ENCODE data around the gene RHO. TPM values are rescaled to one million over a fixed set of nuclear protein-coding genes. Genes with fewer than 3 reads are reported as not detected.
A peak's percentile ranks its signal among the peaks of the same experiment; 100 is the strongest.

RHO gene
- polyA plus RNA-seq, 1 of the 3 experiments (the other 2 are of a cell fraction): not detected

DNA sequence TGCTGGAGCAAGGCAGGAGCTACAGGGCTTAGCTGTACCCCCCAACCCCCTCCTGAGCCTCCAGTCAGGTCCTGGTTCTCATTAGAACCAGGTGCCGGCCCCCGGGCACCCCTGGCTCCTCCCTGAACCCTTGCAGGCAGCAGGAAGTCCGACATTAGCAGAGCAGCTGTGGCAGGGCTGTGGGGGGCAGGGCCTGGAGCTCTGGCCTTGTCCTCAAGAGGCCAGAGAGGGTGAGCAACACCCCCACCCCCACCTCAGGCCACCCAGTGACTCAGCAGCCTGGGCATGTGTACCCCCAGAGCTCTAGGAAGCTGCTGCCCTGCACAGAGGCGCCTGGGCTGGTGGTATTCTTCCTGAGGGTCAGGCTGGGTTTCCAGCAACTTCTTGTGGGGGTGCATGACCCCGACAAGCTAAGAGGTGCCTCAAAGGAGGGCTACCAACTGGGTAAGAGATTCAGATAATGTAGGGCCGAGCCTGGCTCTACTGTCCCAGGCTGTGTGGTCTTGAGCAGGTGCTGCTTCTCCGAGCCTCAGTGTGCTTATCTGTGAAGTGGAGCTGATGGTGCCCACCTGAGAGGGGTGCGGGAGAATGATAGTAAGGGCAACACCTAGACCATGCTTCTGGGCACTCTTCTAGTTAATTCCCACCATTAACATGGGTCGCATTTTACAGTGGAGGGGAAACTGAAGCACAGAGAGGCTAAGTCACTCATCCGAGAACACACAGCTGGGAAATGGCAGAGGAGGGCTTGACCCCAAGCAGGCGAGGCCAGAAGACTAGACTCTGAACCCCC, 30.5 kb downstream of the RHO start (continued):
- TF ChIP-seq, protein P1, sequence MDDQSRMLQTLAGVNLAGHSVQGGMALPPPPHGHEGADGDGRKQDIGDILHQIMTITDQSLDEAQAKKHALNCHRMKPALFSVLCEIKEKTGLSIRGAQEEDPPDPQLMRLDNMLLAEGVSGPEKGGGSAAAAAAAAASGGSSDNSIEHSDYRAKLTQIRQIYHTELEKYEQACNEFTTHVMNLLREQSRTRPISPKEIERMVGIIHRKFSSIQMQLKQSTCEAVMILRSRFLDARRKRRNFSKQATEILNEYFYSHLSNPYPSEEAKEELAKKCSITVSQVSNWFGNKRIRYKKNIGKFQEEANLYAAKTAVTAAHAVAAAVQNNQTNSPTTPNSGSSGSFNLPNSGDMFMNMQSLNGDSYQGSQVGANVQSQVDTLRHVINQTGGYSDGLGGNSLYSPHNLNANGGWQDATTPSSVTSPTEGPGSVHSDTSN (IDR thresholded peaks at IDR 0.05): peak; percentile 45
- TF ChIP-seq TCF12 (IDR thresholded peaks at IDR 0.05): peak; percentile 96
- TF ChIP-seq RFX5 (IDR thresholded peaks at IDR 0.05; ENCODE audit: low read length): no peak

DNA sequence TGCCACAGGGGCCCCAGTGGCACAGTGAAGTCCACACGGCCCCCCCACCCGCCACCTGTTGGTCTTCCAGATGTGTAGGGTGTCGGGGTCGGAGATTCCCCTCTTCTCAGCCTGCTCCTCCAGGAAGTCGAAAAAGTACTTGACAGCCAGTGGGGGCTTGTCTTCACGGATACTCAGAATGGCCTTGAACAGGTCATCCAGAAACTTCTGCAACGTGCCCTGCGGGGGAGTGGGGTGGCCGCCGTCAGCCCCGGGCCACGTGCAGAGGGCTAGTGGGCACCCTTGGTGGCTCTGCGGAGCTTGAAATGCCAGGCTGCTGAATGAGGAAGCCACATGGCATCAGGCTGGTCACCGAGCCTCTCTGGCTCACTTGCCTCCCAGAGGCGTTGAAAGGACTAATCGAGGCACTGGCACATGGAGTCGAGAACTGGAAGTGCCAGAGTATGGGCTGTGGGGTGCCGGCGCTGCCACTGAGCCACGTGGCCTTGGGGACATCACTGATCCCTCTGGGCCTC, 31.2 kb downstream of the RHO start:
- WGBS (ENCODE audit: low lambda C conversion rate): 100% methylated on average over 2 of the region's 20 CpGs
- DNase-seq: no peak
- TF ChIP-seq, protein P2, sequence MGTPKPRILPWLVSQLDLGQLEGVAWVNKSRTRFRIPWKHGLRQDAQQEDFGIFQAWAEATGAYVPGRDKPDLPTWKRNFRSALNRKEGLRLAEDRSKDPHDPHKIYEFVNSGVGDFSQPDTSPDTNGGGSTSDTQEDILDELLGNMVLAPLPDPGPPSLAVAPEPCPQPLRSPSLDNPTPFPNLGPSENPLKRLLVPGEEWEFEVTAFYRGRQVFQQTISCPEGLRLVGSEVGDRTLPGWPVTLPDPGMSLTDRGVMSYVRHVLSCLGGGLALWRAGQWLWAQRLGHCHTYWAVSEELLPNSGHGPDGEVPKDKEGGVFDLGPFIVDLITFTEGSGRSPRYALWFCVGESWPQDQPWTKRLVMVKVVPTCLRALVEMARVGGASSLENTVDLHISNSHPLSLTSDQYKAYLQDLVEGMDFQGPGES (IDR thresholded peaks at IDR 0.05; ENCODE audit: low read depth, low read length): no peak
- TF ChIP-seq TCF12 (IDR thresholded peaks at IDR 0.05) (no peak), TEAD4 (IDR thresholded peaks at IDR 0.05; ENCODE audit: borderline replicate concordance, insufficient read depth) (no peak), TAF1 (IDR thresholded peaks at IDR 0.05; ENCODE audit: borderline replicate concordance, low read depth, low read length) (no peak), NRF1 (IDR thresholded peaks at IDR 0.05; ENCODE audit: low read depth, low read length) (no peak), POLR2AphosphoS5 (IDR thresholded peaks at IDR 0.05; ENCODE audit: low read depth, low read length) (no peak), MXI1 (IDR thresholded peaks at IDR 0.05; ENCODE audit: low read depth, low read length) (no peak), JUND (IDR thresholded peaks at IDR 0.05) (no peak)
- TF ChIP-seq, protein P1 (IDR thresholded peaks at IDR 0.05): no peak
- TF ChIP-seq, protein P3, sequence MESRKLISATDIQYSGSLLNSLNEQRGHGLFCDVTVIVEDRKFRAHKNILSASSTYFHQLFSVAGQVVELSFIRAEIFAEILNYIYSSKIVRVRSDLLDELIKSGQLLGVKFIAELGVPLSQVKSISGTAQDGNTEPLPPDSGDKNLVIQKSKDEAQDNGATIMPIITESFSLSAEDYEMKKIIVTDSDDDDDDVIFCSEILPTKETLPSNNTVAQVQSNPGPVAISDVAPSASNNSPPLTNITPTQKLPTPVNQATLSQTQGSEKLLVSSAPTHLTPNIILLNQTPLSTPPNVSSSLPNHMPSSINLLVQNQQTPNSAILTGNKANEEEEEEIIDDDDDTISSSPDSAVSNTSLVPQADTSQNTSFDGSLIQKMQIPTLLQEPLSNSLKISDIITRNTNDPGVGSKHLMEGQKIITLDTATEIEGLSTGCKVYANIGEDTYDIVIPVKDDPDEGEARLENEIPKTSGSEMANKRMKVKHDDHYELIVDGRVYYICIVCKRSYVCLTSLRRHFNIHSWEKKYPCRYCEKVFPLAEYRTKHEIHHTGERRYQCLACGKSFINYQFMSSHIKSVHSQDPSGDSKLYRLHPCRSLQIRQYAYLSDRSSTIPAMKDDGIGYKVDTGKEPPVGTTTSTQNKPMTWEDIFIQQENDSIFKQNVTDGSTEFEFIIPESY (IDR thresholded peaks at IDR 0.05; ENCODE audit: borderline replicate concordance, low read depth): no peak
- Histone ChIP-seq H3K9me3 (no peaks in the 10 kb centered on the region), H3K4me1 (ENCODE audit: control insufficient read depth in 1 of 2, insufficient read depth in 2 of 2, low read depth in 1 of 2, low read length in 1 of 2) (peaks cover 36 to 60% of the 10 kb centered on the region in 2 experiments), H4K20me1 (ENCODE audit: insufficient read depth) (no peaks in the 10 kb centered on the region), H3K4me2 (peak overlapping the region; percentile 78), H2AFZ (ENCODE audit: low read depth) (no peak overlapping the region), H3K27me3 (ENCODE audit: insufficient read depth) (no peaks in the 10 kb centered on the region), H3K4me3 (ENCODE audit: low read depth in 2 of 2, low read length in 1 of 2) (no peak overlapping the region), H3K36me3 (replicated peaks in 1 of 2; ENCODE audit: control insufficient read depth in 1 of 2, insufficient read depth in 2 of 2, low read length in 1 of 2) (no peaks in the 10 kb centered on the region), H3K27ac (ENCODE audit: low read depth in 2 of 2, low read length in 1 of 2) (peak overlapping the region; percentile 78 to 85), H3K9ac (no peak overlapping the region), H3K79me2 (ENCODE audit: insufficient read depth) (no peaks in the 10 kb centered on the region), H3F3A (replicated peaks; ENCODE audit: insufficient read depth) (peaks cover 13% of the 10 kb centered on the region), H3K9me2 (no peaks in the 10 kb centered on the region)
- ChIA-PET CTCF (interaction anchor here (1.4 to 5.4 kb wide), 3 partner anchors 10 to 69 kb away, joined by 4 to 18 read pairs (median 7); no protein-coding TSS in a partner anchor), POLR2A (no interaction called here)
